Measurements from ENCODE around the gene LIFR. TPM values are rescaled to one million over a fixed set of nuclear protein-coding genes. Genes with fewer than 3 reads are reported as not detected.

LIFR gene
- polyA plus RNA-seq, 2 of the 4 experiments (the other 2 are of a cell fraction), result 3.8 to 7.9 TPM

DNA sequence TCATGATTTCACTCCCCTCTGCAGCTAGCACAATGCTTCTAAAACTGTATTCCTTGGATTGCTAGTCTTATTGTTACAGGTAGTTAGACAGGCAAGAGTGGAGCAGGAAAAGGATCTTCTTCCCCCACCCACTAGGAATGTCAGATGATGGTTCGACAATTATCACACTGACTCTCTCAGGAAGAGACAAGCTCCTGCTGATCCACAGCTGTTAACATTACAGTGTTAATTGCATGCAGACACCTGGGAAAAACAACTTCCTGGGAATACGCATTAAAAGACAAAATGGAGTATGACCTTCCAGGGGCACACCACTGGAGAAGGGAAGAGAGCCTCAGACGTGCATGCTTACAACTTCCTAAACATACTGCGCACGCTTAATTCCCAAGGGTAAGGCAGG is 46.2 kb upstream of the LIFR start:
- CTCF ChIA-PET, result no interaction called here
- DNase-seq (ENCODE audit: low read depth in 1 of 2, low spot score in 1 of 2) (no peak), FAIRE-seq (no peak), ATAC-seq (no peak)
- Histone ChIP-seq H3K4me2 (no peak overlapping the region), H3K27ac (no peak overlapping the region), H3K4me1 (peaks cover 52% of the 10 kb centered on the region), H3K4me3 (no peak overlapping the region), H3K9me3 (no peaks in the 10 kb centered on the region)
- TF ChIP-seq FOSB (CRISPR knock-in tag; IDR thresholded peaks at IDR 0.05), result no peak
- TF ChIP-seq HOXB13 (CRISPR knock-in tag; IDR thresholded peaks at IDR 0.05; ENCODE audit: low read depth), result no peak
- no peak for TF ChIP-seq KDM1A (IDR thresholded peaks at IDR 0.05; ENCODE audit: low read depth)
- no peak for TF ChIP-seq MAZ (IDR thresholded peaks at IDR 0.05; ENCODE audit: borderline replicate concordance, low read depth, low read length)
- no peak for TF ChIP-seq JUN (IDR thresholded peaks at IDR 0.05)
- TF ChIP-seq, protein P1, sequence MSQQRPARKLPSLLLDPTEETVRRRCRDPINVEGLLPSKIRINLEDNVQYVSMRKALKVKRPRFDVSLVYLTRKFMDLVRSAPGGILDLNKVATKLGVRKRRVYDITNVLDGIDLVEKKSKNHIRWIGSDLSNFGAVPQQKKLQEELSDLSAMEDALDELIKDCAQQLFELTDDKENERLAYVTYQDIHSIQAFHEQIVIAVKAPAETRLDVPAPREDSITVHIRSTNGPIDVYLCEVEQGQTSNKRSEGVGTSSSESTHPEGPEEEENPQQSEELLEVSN (IDR thresholded peaks at IDR 0.05; ENCODE audit: borderline replicate concordance, low read depth), result no peak
- WGBS (ENCODE audit: missing lambda C conversion rate), result 93% methylated on average over 5 of the region's 5 CpGs
- POLR2A ChIA-PET, result no interaction called here

DNA sequence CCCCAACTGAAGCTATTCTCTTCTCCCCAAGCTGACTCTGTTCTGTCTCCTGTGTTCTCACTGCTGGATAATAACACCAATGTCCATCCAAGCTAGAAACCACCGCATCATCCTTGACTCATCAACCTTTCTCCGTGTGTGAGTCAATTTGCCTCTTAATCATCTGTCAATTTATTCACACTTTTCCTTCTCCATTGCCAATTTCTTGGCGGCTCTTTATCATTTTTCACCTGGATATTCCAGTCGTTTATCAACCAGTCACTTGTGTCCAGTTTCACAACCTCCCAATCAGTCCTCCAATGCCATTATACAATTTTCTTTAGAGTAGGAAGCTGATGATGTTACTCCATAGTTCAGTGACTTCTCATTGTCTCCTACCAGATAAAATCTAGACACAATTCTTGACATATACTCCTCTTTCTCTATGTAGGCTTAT is 45.4 kb upstream of the LIFR start:
- peak; percentile 52 for TF ChIP-seq FOSL2 (IDR thresholded peaks at IDR 0.05)
- peak; percentile 34 for TF ChIP-seq FOSL2 (CRISPR knock-in tag; IDR thresholded peaks at IDR 0.05)
- TF ChIP-seq ZNF302 (CRISPR knock-in tag; IDR thresholded peaks at IDR 0.05), result no peak
- no peak for TF ChIP-seq TP53 (CRISPR knock-in tag; IDR thresholded peaks at IDR 0.05)
- peak; percentile 16 for TF ChIP-seq MAFK (IDR thresholded peaks at IDR 0.05; ENCODE audit: partially characterized antibody)
- DNase-seq (ENCODE audit: low read depth in 1 of 2, low spot score in 1 of 2), result peak in 1 of 2 experiments; percentile 24
- no peaks in the 10 kb centered on the region for H3K9me3 ChIP-seq
- 5% methylated on average over 4 of the region's 4 CpGs for WGBS (ENCODE audit: missing lambda C conversion rate)
- no peak overlapping the region for H3K4me3 ChIP-seq
- no peak for FAIRE-seq
- no peak for ATAC-seq
- POLR2A ChIA-PET, result no interaction called here
- H3K4me2 ChIP-seq, result peak overlapping the region; percentile 28; the same call in 2 of the 3 replicates
- CTCF ChIA-PET, result interaction anchor here (0.7 to 1.3 kb wide), 2 partner anchors 11 to 208 kb away, joined by 3 to 4 read pairs; no protein-coding TSS in a partner anchor
- H3K27ac ChIP-seq, result peak overlapping the region in 1 of 2 experiments; percentile 59; a peak in 1 of 6 replicates
- H3K4me1 ChIP-seq, result peaks cover 44% of the 10 kb centered on the region

DNA sequence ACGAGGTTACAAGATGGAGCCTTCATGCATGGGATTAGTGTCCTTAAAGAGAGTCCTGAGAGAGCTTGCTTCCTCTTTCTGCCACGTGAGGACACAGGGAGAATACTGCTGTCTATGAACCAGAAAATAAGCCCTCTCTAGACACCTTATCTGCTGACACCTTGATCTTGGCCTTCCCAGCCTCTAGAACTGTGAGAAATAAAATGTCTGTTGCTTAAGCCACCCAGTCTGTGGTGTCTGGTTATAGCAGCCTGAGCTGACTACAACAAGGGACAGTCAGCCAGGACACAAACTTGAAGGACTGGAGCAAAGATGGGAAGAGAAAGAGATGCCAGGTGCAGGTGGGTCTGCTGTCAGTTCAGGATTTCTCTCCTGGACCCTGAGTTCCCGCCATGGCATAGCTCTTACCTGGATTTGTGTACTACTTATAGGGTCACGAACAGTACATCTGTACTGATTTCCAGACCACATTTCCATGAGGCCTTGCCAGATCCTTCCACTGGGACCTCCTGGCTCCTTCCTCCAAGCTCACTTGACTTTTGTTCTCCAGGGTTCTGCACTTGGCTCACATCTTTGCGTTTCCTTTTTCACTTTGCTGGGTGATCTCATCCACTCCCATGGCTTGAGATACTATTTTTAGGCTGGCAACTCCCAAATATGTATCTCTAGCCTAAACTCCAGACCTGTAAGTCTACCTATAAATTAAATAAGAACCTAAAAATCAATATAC is 44.9 kb upstream of the LIFR start:
- H3K4me1 ChIP-seq, result peaks cover 48% of the 10 kb centered on the region
- WGBS (ENCODE audit: missing lambda C conversion rate), result 78% methylated on average over 5 of the region's 5 CpGs
- peak overlapping the region; percentile 28; the same call in 2 of the 3 replicates for H3K4me2 ChIP-seq
- TF ChIP-seq, protein P2, sequence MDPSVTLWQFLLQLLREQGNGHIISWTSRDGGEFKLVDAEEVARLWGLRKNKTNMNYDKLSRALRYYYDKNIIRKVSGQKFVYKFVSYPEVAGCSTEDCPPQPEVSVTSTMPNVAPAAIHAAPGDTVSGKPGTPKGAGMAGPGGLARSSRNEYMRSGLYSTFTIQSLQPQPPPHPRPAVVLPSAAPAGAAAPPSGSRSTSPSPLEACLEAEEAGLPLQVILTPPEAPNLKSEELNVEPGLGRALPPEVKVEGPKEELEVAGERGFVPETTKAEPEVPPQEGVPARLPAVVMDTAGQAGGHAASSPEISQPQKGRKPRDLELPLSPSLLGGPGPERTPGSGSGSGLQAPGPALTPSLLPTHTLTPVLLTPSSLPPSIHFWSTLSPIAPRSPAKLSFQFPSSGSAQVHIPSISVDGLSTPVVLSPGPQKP (IDR thresholded peaks at IDR 0.05; ENCODE audit: low read depth, low read length), result no peak
- TF ChIP-seq ESRRA (IDR thresholded peaks at IDR 0.05; ENCODE audit: borderline replicate concordance, low read length) (no peak), FOSB (CRISPR knock-in tag; IDR thresholded peaks at IDR 0.05) (no peak), MAFK (IDR thresholded peaks at IDR 0.05; ENCODE audit: partially characterized antibody) (no peak), HDAC2 (IDR thresholded peaks at IDR 0.05) (no peak), HOXB13 (CRISPR knock-in tag; IDR thresholded peaks at IDR 0.05; ENCODE audit: low read depth) (no peak), POLR2A (IDR thresholded peaks at IDR 0.05; ENCODE audit: low read length) (no peak), PHF8 (IDR thresholded peaks at IDR 0.05; ENCODE audit: borderline replicate concordance, low read depth) (no peak), ZNF302 (CRISPR knock-in tag; IDR thresholded peaks at IDR 0.05) (no peak), KDM5A (IDR thresholded peaks at IDR 0.05) (no peak)
- no peak for FAIRE-seq
- no peak for ATAC-seq
- H3K27ac ChIP-seq, result peak overlapping the region; percentile 37 to 59; a peak in 4 of 6 replicates
- CTCF ChIA-PET, result interaction anchor here (0.7 to 1.3 kb wide), 3 partner anchors 12 to 209 kb away, joined by 3 to 4 read pairs (median 3); no protein-coding TSS in a partner anchor
- no peak overlapping the region for H3K4me3 ChIP-seq
- no peaks in the 10 kb centered on the region for H3K9me3 ChIP-seq
- POLR2A ChIA-PET, result no interaction called here
- no peak for DNase-seq (ENCODE audit: low read depth in 1 of 2, low spot score in 1 of 2)

All from A549 (cell line).